GM23338 (cell line): ENCODE measurements around the gene BSCL2. TPM values are rescaled to one million over a fixed set of nuclear protein-coding genes. Genes with fewer than 3 reads are reported as not detected.

Source experiments
- ATAC-seq: fragments of 200-7000 bp; cut with Tn5 transposase; 3 replicates; pipeline ENCODE4 v1.9.1; 2020
- DNase-seq: peaks from one replicate; pipeline ENCODE4 v3.0.0-alpha.2; 2015; ENCODE audit warnings: low spot score
- H2AFZ ChIP-seq: fragments of 200-600 bp; sonication (generic); 2 replicates; pipeline ENCODE4 v1.8.0; 2016; ENCODE audit warnings: antibody characterized with exemption, mild to moderate bottlenecking, moderate library complexity
- H3F3A ChIP-seq: fragments of 200-600 bp; sonication (generic); replicated peaks from 2 replicates; pipeline ENCODE4 v1.8.0; 2017; ENCODE audit warnings: antibody characterized with exemption, mixed run types, low read depth
- H3K27ac ChIP-seq: fragments of 200-600 bp; sonication (generic); 2 replicates; pipeline ENCODE4 v1.6.1; 2016; ENCODE audit warnings: low read depth
- H3K27me3 ChIP-seq: fragments of 200-600 bp; sonication (generic); 2 replicates; pipeline ENCODE4 v1.8.0; 2016; ENCODE audit warnings: mild to moderate bottlenecking, mixed run types, moderate library complexity; ENCODE audit not compliant: insufficient read depth
- H3K36me3 ChIP-seq: fragments of 200-600 bp; sonication (generic); 2 replicates; pipeline ENCODE4 v1.8.0; 2016; ENCODE audit warnings: mild to moderate bottlenecking; ENCODE audit not compliant: insufficient read depth
- H3K4me1 ChIP-seq: fragments of 200-600 bp; sonication (generic); 2 replicates; pipeline ENCODE4 v1.8.0; 2016; ENCODE audit warnings: mild to moderate bottlenecking, moderate library complexity; ENCODE audit not compliant: insufficient read depth
- H3K4me2 ChIP-seq: fragments of 200-600 bp; sonication (generic); 2 replicates; pipeline ENCODE4 v1.7.1; 2017; ENCODE audit warnings: mixed run types
- H3K4me3 ChIP-seq: fragments of 200-600 bp; sonication (generic); 2 replicates; pipeline ENCODE4 v1.6.1; 2016; ENCODE audit warnings: mixed run types
- H3K79me2 ChIP-seq: fragments of 200-600 bp; sonication (generic); replicated peaks from 2 replicates; pipeline ENCODE4 v1.8.0; 2017; ENCODE audit warnings: mild to moderate bottlenecking; ENCODE audit not compliant: insufficient read depth
- H3K9me2 ChIP-seq: fragments of 200-600 bp; sonication (generic); 2 replicates; pipeline ENCODE4 v1.8.0; 2017; ENCODE audit not compliant: insufficient read depth
- H4K20me1 ChIP-seq: fragments of 200-600 bp; sonication (generic); replicated peaks from 2 replicates; pipeline ENCODE4 v1.8.0; 2017; ENCODE audit warnings: mild to moderate bottlenecking; ENCODE audit not compliant: insufficient read depth
- H3K27ac Mint-ChIP-seq: 2 replicates; pipeline ENCODE4 v1.8.0; 2020; ENCODE audit warnings: inconsistent platforms, mild to moderate bottlenecking, moderate library complexity, mixed read lengths
- H3K27me3 Mint-ChIP-seq: 3 replicates; pipeline ENCODE4 v1.8.0; 2022; ENCODE audit warnings: low read depth, mild to moderate bottlenecking, moderate library complexity, mixed read lengths, inconsistent platforms; ENCODE audit not compliant: insufficient read depth, poor library complexity
- H3K36me3 Mint-ChIP-seq: 3 replicates; pipeline ENCODE4 v1.8.0; 2021; ENCODE audit warnings: low read depth, mild to moderate bottlenecking, inconsistent platforms, moderate library complexity, mixed read lengths
- H3K4me1 Mint-ChIP-seq: 3 replicates; pipeline ENCODE4 v1.8.0; 2020; ENCODE audit warnings: mild to moderate bottlenecking, inconsistent platforms, mixed read lengths
- H3K4me3 Mint-ChIP-seq: 3 replicates; pipeline ENCODE4 v1.8.0; 2021; ENCODE audit warnings: moderate library complexity, mild to moderate bottlenecking, inconsistent platforms, mixed read lengths
- H3K9me3 Mint-ChIP-seq: 3 replicates; pipeline ENCODE4 v1.8.0; 2020; ENCODE audit warnings: moderate library complexity, mild to moderate bottlenecking, inconsistent platforms, mixed read lengths
- CREB1 ChIP-seq: fragments of 250-450 bp; sonication (Bioruptor Pico); IDR thresholded peaks from 2 replicates; pipeline ENCODE4 v1.5.0; 2020; ENCODE audit warnings: low read depth, mild to moderate bottlenecking, moderate library complexity
- EZH2phosphoT487 ChIP-seq: fragments of 200-600 bp; sonication (generic); IDR thresholded peaks from one replicate; pipeline ENCODE4 v1.8.1; 2018; ENCODE audit warnings: antibody characterized with exemption; ENCODE audit not compliant: unreplicated experiment
- JUNB ChIP-seq: IDR thresholded peaks from one replicate; pipeline ENCODE4 v1.6.1; 2016; ENCODE audit warnings: antibody characterized with exemption; ENCODE audit not compliant: unreplicated experiment
- NANOG ChIP-seq: IDR thresholded peaks from 2 replicates; pipeline ENCODE4 v1.6.1; 2016; ENCODE audit warnings: antibody characterized with exemption, borderline replicate concordance
- POLR2AphosphoS5 ChIP-seq: IDR thresholded peaks from 2 replicates; pipeline ENCODE4 v1.6.1; 2016; ENCODE audit warnings: antibody characterized with exemption, low read depth
- ZNF114 ChIP-seq: fragments of 250-450 bp; sonication (Bioruptor Pico); IDR thresholded peaks from 2 replicates; pipeline ENCODE4 v1.5.0; 2020; ENCODE audit warnings: mild to moderate bottlenecking, moderate library complexity
- ZNF331 ChIP-seq: fragments of 250-450 bp; sonication (Bioruptor Pico); IDR thresholded peaks from 2 replicates; pipeline ENCODE4 v1.5.0; 2020; ENCODE audit warnings: low read depth, mild to moderate bottlenecking, moderate library complexity
- polyA plus RNA-seq: library from polyadenylated mRNA; unstranded; fragments of >200 nt; fragmentation: Nextera tagmentation; extraction: Ambion mirVana; gene quantifications from 2 replicates; pipeline ENCODE4 v1.2.1, GENCODE V29; 2016
- total RNA-seq: library from RNA; depleted of rRNA; stranded (reverse); fragments of >200 nt; shearing (Covaris generic); gene quantifications from 2 replicates; pipeline ENCODE4 v1.2.3, GENCODE V29; 2014
- TF ChIP-seq, protein P1 (sequence below): IDR thresholded peaks from 2 replicates; pipeline ENCODE4 v1.6.1; 2016; ENCODE audit warnings: antibody characterized with exemption
- TF ChIP-seq, protein P2 (sequence below), 2 experiments: fragments of 200-600 bp in 1 of 2; sonication (generic) in 1 of 2; conservative IDR thresholded peaks; 2 replicates each; pipeline versions ENCODE4 v1.5.1 to v1.6.1; 2016 to 2017; ENCODE audit warnings: antibody characterized with exemption in 2 of 2, low read depth in 2 of 2, mild to moderate bottlenecking in 2 of 2, moderate library complexity in 1 of 2
- TF ChIP-seq, protein P3 (sequence below): fragments of 250-450 bp; sonication (Bioruptor Pico); IDR thresholded peaks from 2 replicates; pipeline ENCODE4 v1.5.0; 2020; ENCODE audit warnings: mild to moderate bottlenecking, moderate library complexity

Gene BSCL2
- total and polyA plus RNA-seq, 2 experiments from 2014 or later: 60.2 to 81.7 TPM

DNA sequence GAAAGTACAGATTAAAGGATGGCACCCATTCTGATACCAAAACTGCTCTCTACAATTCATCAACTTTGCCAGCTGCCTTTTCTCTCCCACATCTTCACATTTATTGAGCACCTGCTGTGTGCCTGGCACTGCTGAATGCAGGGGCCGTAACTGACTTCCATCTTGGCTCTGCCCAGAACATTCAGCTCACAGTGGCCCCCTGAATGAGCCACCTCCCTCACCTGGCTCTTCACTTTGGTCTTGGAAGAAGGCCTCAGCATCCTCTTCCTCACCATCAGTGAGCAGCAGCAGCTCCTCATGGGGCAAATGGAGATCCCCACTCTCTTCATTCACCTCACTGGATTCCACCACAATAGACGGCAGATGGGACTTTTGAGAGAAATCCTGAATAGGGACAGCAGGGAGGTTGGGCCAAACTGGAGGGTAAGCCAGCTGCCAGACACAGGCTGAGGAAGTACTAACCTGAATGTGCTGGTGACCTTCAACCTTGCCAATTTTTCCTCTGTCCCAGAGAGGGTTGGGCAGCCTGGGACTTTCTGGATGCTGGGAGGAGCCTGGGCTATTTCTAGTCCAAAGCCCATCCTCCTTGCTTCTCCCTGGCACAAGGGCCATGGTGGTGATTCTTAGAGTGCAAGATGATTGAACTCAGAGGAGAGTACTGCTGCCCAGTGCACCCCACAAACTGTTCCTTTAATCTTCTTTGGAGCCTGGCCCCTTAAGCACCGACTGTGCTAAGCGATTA is 37.6 kb downstream of the BSCL2 start:
- Histone ChIP-seq H3K27me3 (no peaks in the 10 kb centered on the region), H2AFZ (no peak overlapping the region), H3K27ac (peak overlapping the region; percentile 92), H3K9me2 (no peaks in the 10 kb centered on the region), H3K4me2 (no peak overlapping the region), H3K4me1 (peaks cover 31% of the 10 kb centered on the region), H3F3A (peaks cover 54% of the 10 kb centered on the region), H3K4me3 (no peak overlapping the region; the same call in 1 of the 2 replicates), H4K20me1 (peaks cover 15% of the 10 kb centered on the region), H3K79me2 (peaks cover 46% of the 10 kb centered on the region), H3K36me3 (peaks cover 7% of the 10 kb centered on the region)
- ATAC-seq (no peak), DNase-seq (peak; percentile 47)
- Mint-ChIP-seq H3K4me1 (peaks cover 17% of the 10 kb centered on the region), H3K9me3 (no peaks in the 10 kb centered on the region; the same call in none of the 3 replicates), H3K36me3 (peaks cover 54% of the 10 kb centered on the region), H3K27me3 (peaks cover 27% of the 10 kb centered on the region), H3K27ac (0 out of 2 replicates have a peak overlapping the region, but pooled peaks have one; percentile 11), H3K4me3 (peak overlapping the region; percentile 90)
- TF ChIP-seq EZH2phosphoT487 (no peak), POLR2AphosphoS5 (no peak), NANOG (no peak), ZNF114 (CRISPR knock-in tag) (no peak), JUNB (no peak), CREB1 (CRISPR knock-in tag) (no peak), ZNF331 (CRISPR knock-in tag) (no peak)
- TF ChIP-seq, protein P1, sequence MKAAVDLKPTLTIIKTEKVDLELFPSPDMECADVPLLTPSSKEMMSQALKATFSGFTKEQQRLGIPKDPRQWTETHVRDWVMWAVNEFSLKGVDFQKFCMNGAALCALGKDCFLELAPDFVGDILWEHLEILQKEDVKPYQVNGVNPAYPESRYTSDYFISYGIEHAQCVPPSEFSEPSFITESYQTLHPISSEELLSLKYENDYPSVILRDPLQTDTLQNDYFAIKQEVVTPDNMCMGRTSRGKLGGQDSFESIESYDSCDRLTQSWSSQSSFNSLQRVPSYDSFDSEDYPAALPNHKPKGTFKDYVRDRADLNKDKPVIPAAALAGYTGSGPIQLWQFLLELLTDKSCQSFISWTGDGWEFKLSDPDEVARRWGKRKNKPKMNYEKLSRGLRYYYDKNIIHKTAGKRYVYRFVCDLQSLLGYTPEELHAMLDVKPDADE: no peak
- TF ChIP-seq, protein P2, sequence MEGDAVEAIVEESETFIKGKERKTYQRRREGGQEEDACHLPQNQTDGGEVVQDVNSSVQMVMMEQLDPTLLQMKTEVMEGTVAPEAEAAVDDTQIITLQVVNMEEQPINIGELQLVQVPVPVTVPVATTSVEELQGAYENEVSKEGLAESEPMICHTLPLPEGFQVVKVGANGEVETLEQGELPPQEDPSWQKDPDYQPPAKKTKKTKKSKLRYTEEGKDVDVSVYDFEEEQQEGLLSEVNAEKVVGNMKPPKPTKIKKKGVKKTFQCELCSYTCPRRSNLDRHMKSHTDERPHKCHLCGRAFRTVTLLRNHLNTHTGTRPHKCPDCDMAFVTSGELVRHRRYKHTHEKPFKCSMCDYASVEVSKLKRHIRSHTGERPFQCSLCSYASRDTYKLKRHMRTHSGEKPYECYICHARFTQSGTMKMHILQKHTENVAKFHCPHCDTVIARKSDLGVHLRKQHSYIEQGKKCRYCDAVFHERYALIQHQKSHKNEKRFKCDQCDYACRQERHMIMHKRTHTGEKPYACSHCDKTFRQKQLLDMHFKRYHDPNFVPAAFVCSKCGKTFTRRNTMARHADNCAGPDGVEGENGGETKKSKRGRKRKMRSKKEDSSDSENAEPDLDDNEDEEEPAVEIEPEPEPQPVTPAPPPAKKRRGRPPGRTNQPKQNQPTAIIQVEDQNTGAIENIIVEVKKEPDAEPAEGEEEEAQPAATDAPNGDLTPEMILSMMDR (conservative IDR thresholded peaks at IDR 0.05; ENCODE audit: low read depth in 2 of 2): no peak
- TF ChIP-seq, protein P3, sequence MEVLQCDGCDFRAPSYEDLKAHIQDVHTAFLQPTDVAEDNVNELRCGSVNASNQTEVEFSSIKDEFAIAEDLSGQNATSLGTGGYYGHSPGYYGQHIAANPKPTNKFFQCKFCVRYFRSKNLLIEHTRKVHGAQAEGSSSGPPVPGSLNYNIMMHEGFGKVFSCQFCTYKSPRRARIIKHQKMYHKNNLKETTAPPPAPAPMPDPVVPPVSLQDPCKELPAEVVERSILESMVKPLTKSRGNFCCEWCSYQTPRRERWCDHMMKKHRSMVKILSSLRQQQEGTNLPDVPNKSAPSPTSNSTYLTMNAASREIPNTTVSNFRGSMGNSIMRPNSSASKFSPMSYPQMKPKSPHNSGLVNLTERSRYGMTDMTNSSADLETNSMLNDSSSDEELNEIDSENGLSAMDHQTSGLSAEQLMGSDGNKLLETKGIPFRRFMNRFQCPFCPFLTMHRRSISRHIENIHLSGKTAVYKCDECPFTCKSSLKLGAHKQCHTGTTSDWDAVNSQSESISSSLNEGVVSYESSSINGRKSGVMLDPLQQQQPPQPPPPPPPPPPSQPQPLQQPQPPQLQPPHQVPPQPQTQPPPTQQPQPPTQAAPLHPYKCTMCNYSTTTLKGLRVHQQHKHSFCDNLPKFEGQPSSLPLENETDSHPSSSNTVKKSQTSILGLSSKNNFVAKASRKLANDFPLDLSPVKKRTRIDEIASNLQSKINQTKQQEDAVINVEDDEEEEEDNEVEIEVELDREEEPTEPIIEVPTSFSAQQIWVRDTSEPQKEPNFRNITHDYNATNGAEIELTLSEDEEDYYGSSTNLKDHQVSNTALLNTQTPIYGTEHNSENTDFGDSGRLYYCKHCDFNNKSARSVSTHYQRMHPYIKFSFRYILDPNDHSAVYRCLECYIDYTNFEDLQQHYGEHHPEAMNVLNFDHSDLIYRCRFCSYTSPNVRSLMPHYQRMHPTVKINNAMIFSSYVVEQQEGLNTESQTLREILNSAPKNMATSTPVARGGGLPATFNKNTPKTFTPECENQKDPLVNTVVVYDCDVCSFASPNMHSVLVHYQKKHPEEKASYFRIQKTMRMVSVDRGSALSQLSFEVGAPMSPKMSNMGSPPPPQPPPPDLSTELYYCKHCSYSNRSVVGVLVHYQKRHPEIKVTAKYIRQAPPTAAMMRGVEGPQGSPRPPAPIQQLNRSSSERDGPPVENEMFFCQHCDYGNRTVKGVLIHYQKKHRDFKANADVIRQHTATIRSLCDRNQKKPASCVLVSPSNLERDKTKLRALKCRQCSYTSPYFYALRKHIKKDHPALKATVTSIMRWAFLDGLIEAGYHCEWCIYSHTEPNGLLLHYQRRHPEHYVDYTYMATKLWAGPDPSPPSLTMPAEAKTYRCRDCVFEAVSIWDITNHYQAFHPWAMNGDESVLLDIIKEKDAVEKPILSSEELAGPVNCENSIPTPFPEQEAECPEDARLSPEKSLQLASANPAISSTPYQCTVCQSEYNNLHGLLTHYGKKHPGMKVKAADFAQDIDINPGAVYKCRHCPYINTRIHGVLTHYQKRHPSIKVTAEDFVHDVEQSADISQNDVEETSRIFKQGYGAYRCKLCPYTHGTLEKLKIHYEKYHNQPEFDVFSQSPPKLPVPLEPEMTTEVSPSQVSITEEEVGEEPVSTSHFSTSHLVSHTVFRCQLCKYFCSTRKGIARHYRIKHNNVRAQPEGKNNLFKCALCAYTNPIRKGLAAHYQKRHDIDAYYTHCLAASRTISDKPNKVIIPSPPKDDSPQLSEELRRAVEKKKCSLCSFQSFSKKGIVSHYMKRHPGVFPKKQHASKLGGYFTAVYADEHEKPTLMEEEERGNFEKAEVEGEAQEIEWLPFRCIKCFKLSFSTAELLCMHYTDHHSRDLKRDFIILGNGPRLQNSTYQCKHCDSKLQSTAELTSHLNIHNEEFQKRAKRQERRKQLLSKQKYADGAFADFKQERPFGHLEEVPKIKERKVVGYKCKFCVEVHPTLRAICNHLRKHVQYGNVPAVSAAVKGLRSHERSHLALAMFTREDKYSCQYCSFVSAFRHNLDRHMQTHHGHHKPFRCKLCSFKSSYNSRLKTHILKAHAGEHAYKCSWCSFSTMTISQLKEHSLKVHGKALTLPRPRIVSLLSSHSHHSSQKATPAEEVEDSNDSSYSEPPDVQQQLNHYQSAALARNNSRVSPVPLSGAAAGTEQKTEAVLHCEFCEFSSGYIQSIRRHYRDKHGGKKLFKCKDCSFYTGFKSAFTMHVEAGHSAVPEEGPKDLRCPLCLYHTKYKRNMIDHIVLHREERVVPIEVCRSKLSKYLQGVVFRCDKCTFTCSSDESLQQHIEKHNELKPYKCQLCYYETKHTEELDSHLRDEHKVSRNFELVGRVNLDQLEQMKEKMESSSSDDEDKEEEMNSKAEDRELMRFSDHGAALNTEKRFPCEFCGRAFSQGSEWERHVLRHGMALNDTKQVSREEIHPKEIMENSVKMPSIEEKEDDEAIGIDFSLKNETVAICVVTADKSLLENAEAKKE (CRISPR knock-in tag): no peak
